ENCODE data around the gene SLC39A2. TPM values are rescaled to one million over a fixed set of nuclear protein-coding genes. Genes with fewer than 3 reads are reported as not detected.
A peak's percentile ranks its signal among the peaks of the same experiment; 100 is the strongest.

The SLC39A2 gene
- total RNA-seq, 1 donor from 2014 or later: not detected

- DNase-seq (ENCODE audit: low read depth): peak; percentile 59
These were observed 45.0 kb downstream of the SLC39A2 start for GRCh38 chr14:21043974-21044618.

GRCh38 chr14:21047378-21047781, 48.3 kb downstream of the SLC39A2 start:
- DNase-seq (ENCODE audit: low read depth): no peak

- DNase-seq (ENCODE audit: low read depth): no peak
These were observed 49.5 kb downstream of the SLC39A2 start for GRCh38 chr14:21048638-21049037.

- DNase-seq (ENCODE audit: low read depth): no peak
These were observed 50.2 kb downstream of the SLC39A2 start for GRCh38 chr14:21049271-21049673.

- no peak for DNase-seq (ENCODE audit: low read depth)
These were observed 51.5 kb downstream of the SLC39A2 start for GRCh38 chr14:21050597-21050996.

Other genes starting within 250 kb of the SLC39A2 start
- not detected in 2 replicates for gene EDDM3B, start 230.9 kb upstream of the SLC39A2 start, total RNA-seq
- gene RNASE6, start 218.0 kb upstream of the SLC39A2 start, total RNA-seq: not detected in 2 replicates
- 0.52 TPM in 1 of 2 replicates, not detected in the other for gene RNASE1, start 196.4 kb upstream of the SLC39A2 start, total RNA-seq
- not detected in 2 replicates for gene RNASE3, start 107.9 kb upstream of the SLC39A2 start, total RNA-seq
- not detected in 2 replicates for gene RNASE2, start 43.8 kb upstream of the SLC39A2 start, total RNA-seq
- gene METTL17, start 9.3 kb upstream of the SLC39A2 start, total RNA-seq: 44.0 and 56.3 TPM in 2 replicates
- gene NDRG2, start 25.8 kb downstream of the SLC39A2 start, total RNA-seq: 0.35 and 4.6 TPM in 2 replicates
- not detected in 2 replicates for gene TPPP2, start 30.9 kb downstream of the SLC39A2 start, total RNA-seq
- gene RNASE13, start 35.5 kb downstream of the SLC39A2 start, total RNA-seq: not detected in 2 replicates
- not detected in 2 replicates for gene RNASE7, start 43.1 kb downstream of the SLC39A2 start, total RNA-seq
- not detected in 2 replicates for gene RNASE8, start 58.5 kb downstream of the SLC39A2 start, total RNA-seq
- gene ARHGEF40, start 71.0 kb downstream of the SLC39A2 start, total RNA-seq: 42.0 and 64.4 TPM in 2 replicates
- 6.6 and 14.9 TPM in 2 replicates for gene ZNF219, start 99.4 kb downstream of the SLC39A2 start, total RNA-seq
- gene TMEM253, start 101.8 kb downstream of the SLC39A2 start, total RNA-seq: 0.10 and 0.35 TPM in 2 replicates
- gene OR5AU1, start 156.8 kb downstream of the SLC39A2 start, total RNA-seq: not detected in 2 replicates